HG03558 (cell line): Measurements from ENCODE around the gene ACTG2.
"Not testable (repeated sequence)": the region's sequence is repeated elsewhere in the genome, so short reads cannot be mapped to it uniquely, and the experiment has no call there.

Source experiments
- ATAC-seq: cut with Tn5 transposase; IDR thresholded peaks from one replicate; pipeline ENCODE4 v1.9.1; 2021; ENCODE audit warnings: moderate number of reproducible peaks; ENCODE audit not compliant: unreplicated experiment; ENCODE audit errors: extremely low read depth

ACTG2 gene

GRCh38 chr2:73931531-73932500, 39.0 kb downstream of the ACTG2 start:
- no peak for ATAC-seq

- ATAC-seq = no peak
Observed at GRCh38 chr2:73933194-73933593, 40.4 kb downstream of the ACTG2 start.

GRCh38 chr2:73935641-73936040, 42.8 kb downstream of the ACTG2 start:
- ATAC-seq = no peak

- no peak for ATAC-seq
Observed at GRCh38 chr2:73937103-73937885, 44.5 kb downstream of the ACTG2 start.

- ATAC-seq = no peak
Observed at GRCh38 chr2:73937899-73938298, 45.1 kb downstream of the ACTG2 start.

GRCh38 chr2:73938718-73939352, 46.0 kb downstream of the ACTG2 start:
- no peak for ATAC-seq

GRCh38 chr2:73939419-73939818, 46.6 kb downstream of the ACTG2 start:
- ATAC-seq = no peak

- ATAC-seq = not testable (repeated sequence)
Observed at GRCh38 chr2:73940066-73940465, 47.3 kb downstream of the ACTG2 start.

GRCh38 chr2:73942664-73943063, 49.9 kb downstream of the ACTG2 start:
- no peak for ATAC-seq

- no peak for ATAC-seq
Observed at GRCh38 chr2:73944714-73945113, 51.9 kb downstream of the ACTG2 start.

GRCh38 chr2:73946215-73946614, 53.4 kb downstream of the ACTG2 start:
- no peak for ATAC-seq

GRCh38 chr2:73946666-73947065, 53.9 kb downstream of the ACTG2 start:
- ATAC-seq = no peak

- no peak for ATAC-seq
Observed at GRCh38 chr2:73947412-73948018, 54.7 kb downstream of the ACTG2 start.

- no peak for ATAC-seq
Observed at GRCh38 chr2:73949802-73950201, 57.0 kb downstream of the ACTG2 start.

- ATAC-seq = no peak
Observed at GRCh38 chr2:73952499-73953446, 60.0 kb downstream of the ACTG2 start.

GRCh38 chr2:73956218-73956865, 63.5 kb downstream of the ACTG2 start:
- ATAC-seq = no peak

- no peak for ATAC-seq
Observed at GRCh38 chr2:73961274-73961673, 68.5 kb downstream of the ACTG2 start.

GRCh38 chr2:73961823-73962615, 69.2 kb downstream of the ACTG2 start:
- ATAC-seq = no peak
